ENCODE measurements around the gene DNAJC7.

DNA sequence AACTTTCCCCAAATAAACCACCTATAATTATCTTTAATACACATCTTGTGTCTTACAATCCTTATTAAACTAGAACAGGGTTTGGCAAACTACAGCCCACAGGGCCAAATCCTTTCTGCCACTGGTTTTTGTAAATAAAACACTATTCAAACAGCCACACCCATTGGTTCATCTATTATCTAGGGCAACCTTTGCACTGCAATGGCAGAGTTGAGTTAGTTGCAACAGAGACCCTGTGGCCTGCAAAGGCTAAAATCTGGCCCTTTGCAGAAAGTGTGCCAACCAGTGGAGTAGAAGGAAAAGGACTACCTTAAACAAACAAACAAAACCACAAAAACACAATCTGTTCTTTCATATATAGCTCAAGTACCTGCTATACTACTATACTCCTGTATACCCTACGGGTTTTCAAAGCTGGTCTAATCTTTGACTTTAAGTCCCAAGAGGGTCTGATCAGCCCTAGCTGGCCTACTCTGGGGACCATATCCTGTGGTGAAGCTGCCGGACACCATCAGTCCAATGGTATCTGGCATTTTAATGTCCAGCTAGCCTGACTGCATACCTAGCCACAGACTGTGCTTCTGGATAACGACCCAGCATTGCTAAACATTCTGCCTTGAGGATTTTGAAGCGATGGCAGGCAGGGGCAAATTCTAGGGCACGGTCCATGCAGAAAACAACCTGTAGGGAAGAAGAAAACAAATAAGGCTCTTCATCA lies 27.4 kb downstream of the DNAJC7 start:
- TF ChIP-seq, protein P1, sequence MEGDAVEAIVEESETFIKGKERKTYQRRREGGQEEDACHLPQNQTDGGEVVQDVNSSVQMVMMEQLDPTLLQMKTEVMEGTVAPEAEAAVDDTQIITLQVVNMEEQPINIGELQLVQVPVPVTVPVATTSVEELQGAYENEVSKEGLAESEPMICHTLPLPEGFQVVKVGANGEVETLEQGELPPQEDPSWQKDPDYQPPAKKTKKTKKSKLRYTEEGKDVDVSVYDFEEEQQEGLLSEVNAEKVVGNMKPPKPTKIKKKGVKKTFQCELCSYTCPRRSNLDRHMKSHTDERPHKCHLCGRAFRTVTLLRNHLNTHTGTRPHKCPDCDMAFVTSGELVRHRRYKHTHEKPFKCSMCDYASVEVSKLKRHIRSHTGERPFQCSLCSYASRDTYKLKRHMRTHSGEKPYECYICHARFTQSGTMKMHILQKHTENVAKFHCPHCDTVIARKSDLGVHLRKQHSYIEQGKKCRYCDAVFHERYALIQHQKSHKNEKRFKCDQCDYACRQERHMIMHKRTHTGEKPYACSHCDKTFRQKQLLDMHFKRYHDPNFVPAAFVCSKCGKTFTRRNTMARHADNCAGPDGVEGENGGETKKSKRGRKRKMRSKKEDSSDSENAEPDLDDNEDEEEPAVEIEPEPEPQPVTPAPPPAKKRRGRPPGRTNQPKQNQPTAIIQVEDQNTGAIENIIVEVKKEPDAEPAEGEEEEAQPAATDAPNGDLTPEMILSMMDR (IDR thresholded peaks at IDR 0.05) = no peak
- TF ChIP-seq POLR2AphosphoS5 (IDR thresholded peaks at IDR 0.05) = no peak
